ENCODE results near the gene ADPRHL1.

ADPRHL1 gene

DNA sequence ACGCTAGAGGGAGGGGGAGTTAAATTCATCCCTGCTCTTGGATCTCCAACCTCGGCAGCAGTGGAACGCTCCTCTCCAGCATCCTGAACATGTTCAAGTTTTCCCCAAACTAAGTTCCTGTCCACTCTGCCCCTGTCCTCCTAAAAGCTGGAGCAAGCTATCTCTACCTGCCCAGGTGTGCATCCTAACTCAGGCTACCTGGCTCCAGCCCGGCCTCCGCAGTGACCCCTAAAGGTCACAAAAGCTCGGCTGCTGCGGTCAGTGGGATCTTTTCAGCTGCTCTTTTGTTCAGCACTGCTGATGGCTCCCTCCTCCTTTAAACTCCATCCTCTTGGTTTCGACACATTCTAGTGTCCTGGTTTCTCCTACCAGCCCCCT lies 35.9 kb upstream of the ADPRHL1 start:
- TF ChIP-seq, protein P1, sequence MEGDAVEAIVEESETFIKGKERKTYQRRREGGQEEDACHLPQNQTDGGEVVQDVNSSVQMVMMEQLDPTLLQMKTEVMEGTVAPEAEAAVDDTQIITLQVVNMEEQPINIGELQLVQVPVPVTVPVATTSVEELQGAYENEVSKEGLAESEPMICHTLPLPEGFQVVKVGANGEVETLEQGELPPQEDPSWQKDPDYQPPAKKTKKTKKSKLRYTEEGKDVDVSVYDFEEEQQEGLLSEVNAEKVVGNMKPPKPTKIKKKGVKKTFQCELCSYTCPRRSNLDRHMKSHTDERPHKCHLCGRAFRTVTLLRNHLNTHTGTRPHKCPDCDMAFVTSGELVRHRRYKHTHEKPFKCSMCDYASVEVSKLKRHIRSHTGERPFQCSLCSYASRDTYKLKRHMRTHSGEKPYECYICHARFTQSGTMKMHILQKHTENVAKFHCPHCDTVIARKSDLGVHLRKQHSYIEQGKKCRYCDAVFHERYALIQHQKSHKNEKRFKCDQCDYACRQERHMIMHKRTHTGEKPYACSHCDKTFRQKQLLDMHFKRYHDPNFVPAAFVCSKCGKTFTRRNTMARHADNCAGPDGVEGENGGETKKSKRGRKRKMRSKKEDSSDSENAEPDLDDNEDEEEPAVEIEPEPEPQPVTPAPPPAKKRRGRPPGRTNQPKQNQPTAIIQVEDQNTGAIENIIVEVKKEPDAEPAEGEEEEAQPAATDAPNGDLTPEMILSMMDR (conservative IDR thresholded peaks at IDR 0.05; ENCODE audit: low read depth, low read length) = no peak
- peak overlapping the region; percentile 68 for H3K4me3 ChIP-seq (ENCODE audit: low read length)
- DNase-seq (ENCODE audit: low read depth) = no peak

DNA sequence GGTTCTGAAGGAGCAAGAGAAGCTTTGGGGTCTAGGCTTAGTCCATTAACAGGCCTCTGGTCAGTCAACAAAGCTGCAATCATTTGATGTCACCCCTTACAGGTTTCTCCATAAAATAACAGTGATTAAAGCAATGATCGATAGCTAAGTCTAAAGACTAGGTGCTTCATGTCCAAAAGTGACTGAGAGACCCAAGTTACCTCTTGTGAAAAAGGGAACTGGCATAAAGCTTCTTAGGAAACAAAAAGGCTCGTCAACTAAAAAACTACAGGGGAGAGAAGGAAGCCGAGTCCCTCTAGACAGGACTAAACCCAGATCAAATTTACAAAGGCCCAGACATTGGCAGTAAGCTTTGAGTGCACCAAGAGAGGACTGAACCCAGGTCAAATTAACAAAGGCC lies 35.0 kb upstream of the ADPRHL1 start:
- no peak overlapping the region for H3K4me3 ChIP-seq (ENCODE audit: low read length)
- DNase-seq (ENCODE audit: low read depth) = no peak
- TF ChIP-seq, protein P1 (conservative IDR thresholded peaks at IDR 0.05; ENCODE audit: low read depth, low read length) = no peak

DNA sequence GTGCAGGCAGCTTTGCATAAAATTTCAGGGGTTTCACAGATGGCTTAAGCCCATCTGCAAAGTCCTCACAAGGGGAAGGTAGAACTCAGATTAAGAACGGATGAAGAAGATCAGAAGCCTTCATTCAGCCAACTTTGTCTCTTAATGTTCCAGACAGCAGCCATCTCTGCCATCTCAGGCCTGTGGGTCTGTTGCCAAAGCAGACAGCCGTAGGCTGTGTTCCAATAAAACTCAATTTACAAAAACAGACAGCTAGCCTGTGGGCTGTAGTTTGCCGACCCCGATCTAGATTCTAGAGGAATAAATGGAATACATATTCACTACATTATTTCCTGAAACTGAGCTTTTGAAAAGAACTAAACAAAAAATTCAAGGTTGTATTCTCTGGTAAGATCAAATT lies 33.4 kb upstream of the ADPRHL1 start:
- TF ChIP-seq, protein P1 (conservative IDR thresholded peaks at IDR 0.05; ENCODE audit: low read depth, low read length) = no peak
- no peak for DNase-seq (ENCODE audit: low read depth)
- no peak overlapping the region for H3K4me3 ChIP-seq (ENCODE audit: low read length)

DNA sequence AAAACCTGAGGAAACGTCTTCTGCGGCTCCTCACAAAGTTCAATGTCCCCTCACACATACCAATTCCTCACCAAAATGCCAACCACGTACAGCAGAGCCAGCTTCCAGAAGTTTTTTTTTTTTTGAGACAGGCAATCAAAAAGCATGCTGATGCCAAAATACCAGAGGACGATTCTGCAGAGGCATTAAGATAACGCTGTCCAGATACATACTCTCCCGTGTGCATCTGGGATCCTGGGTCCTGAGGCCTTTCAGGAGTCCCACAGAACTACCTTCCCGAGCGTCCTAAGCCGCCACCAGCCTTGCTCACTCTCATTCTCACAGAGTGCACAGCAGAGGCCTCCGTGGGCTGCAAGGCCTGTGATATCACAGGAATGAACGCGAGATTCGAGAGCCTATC lies 32.3 kb upstream of the ADPRHL1 start:
- H3K4me3 ChIP-seq (ENCODE audit: low read length) = no peak overlapping the region
- DNase-seq (ENCODE audit: low read depth) = no peak
- TF ChIP-seq, protein P1 (conservative IDR thresholded peaks at IDR 0.05; ENCODE audit: low read depth, low read length) = no peak

GRCh38 chr13:113483504-113484293 lies 30.4 kb upstream of the ADPRHL1 start:
- no peak for DNase-seq (ENCODE audit: low read depth)
- peak overlapping the region; percentile 28 for H3K4me3 ChIP-seq (ENCODE audit: low read length)
- TF ChIP-seq, protein P1 (conservative IDR thresholded peaks at IDR 0.05; ENCODE audit: low read depth, low read length) = no peak

GRCh38 chr13:113483081-113483480 lies 29.8 kb upstream of the ADPRHL1 start:
- peak overlapping the region; percentile 28 for H3K4me3 ChIP-seq (ENCODE audit: low read length)
- TF ChIP-seq, protein P1 (conservative IDR thresholded peaks at IDR 0.05; ENCODE audit: low read depth, low read length) = no peak
- no peak for DNase-seq (ENCODE audit: low read depth)

DNA sequence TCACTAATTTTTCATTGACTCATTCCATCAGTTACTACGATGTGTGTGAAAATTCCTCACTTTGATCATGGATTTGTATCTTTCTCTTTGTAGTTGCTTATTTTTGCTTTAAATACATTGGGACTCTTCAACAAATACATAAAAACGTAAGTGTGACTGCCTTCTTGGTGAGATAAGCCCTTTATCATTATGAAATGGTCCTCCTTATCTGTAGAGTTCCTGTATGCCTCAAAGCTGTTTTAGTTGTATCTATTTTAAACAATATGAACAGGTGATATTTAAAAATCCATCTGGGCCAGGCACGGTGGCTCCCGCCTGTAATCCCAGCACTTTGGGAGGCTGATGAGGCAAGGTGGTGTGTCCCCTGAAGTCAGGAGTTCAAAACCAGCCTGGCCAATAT lies 25.9 kb upstream of the ADPRHL1 start:
- TF ChIP-seq, protein P1 (conservative IDR thresholded peaks at IDR 0.05; ENCODE audit: low read depth, low read length) = no peak
- H3K4me3 ChIP-seq (ENCODE audit: low read length) = no peak overlapping the region
- DNase-seq (ENCODE audit: low read depth) = no peak
